ENCODE results near the gene PTK6. TPM values are rescaled to one million over a fixed set of nuclear protein-coding genes. Genes with fewer than 3 reads are reported as not detected.

Gene PTK6
- total and polyA plus RNA-seq, 12 donors: 0.03 to 0.28 (median 0.06) TPM; not detected in 9

DNA sequence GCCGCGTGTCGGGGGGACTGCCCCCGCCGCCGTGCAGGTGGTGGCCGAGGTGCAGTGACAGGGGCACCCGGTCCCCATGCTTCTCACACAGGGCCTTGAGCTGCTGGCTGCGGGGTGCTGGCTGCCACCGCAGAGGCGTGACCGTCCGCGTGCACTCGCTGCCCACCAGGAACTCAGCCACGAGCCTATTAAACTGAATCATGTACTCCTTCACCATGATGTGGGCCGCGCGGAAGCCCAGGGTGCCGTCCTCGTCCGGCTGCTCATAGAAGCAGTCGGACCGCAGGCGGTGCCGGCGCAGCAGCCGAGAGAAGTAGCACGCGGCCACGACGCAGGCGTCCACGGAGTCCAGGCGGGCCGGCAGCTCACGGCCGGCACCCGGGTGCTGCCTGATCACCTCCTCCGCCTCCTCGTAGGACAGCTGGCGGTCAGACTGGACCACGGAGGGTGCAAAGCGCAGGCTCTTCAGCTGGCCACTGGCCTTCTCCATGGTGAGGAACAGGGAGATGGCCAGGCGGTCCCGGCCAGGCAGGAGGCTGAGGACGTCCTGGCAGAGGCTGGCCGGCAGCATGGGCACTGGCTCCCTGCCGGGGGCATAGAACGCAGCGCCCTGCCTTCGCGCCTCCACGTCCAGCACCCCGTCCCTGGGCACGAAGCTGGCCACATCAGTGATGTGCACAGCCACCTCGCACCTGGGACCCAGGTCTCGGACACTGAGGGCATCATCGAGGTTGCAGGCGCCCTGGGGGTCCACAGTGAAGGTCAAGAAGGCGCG, 27.0 kb upstream of the PTK6 start:
- H3K4me3 ChIP-seq: no peak overlapping the region
- ATAC-seq (no peak), DNase-seq (no peak)
- H3K36me3 ChIP-seq: peaks cover 6 to 94% (median 60%) of the 10 kb centered on the region in 9 donors
- H3K27me3 ChIP-seq: peaks cover 0 to 17% (median 0%) of the 10 kb centered on the region in 7 donors
- intact Hi-C loops (cut with DNase I): no loop called here
- 95 to 97% methylated on average over 62 of the region's 62 CpGs for WGBS, 2 donors
- H3K9me3 ChIP-seq: no peaks in the 10 kb centered on the region
- TF ChIP-seq, protein P1, sequence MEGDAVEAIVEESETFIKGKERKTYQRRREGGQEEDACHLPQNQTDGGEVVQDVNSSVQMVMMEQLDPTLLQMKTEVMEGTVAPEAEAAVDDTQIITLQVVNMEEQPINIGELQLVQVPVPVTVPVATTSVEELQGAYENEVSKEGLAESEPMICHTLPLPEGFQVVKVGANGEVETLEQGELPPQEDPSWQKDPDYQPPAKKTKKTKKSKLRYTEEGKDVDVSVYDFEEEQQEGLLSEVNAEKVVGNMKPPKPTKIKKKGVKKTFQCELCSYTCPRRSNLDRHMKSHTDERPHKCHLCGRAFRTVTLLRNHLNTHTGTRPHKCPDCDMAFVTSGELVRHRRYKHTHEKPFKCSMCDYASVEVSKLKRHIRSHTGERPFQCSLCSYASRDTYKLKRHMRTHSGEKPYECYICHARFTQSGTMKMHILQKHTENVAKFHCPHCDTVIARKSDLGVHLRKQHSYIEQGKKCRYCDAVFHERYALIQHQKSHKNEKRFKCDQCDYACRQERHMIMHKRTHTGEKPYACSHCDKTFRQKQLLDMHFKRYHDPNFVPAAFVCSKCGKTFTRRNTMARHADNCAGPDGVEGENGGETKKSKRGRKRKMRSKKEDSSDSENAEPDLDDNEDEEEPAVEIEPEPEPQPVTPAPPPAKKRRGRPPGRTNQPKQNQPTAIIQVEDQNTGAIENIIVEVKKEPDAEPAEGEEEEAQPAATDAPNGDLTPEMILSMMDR (IDR thresholded peaks at IDR 0.05): no peak
- H3K27ac ChIP-seq: no peak overlapping the region
- peaks cover 0 to 26% (median 0%) of the 10 kb centered on the region in 9 donors for H3K4me1 ChIP-seq

- H3K27ac ChIP-seq: no peak overlapping the region
- peaks cover 0 to 17% (median 0%) of the 10 kb centered on the region in 9 donors for H3K4me1 ChIP-seq
- TF ChIP-seq, protein P1 (IDR thresholded peaks at IDR 0.05): no peak
- intact Hi-C loops (cut with DNase I): no loop called here
- peaks cover 0 to 16% (median 0%) of the 10 kb centered on the region in 7 donors for H3K27me3 ChIP-seq
- 95% methylated on average over 55 of the region's 55 CpGs for WGBS, 2 donors
- H3K36me3 ChIP-seq: peaks cover 6 to 95% (median 60%) of the 10 kb centered on the region in 9 donors
- no peaks in the 10 kb centered on the region for H3K9me3 ChIP-seq
- H3K4me3 ChIP-seq: no peak overlapping the region
- no peak for ATAC-seq
- DNase-seq: no peak
Measured at GRCh38 chr20:63563225-63563935, 26.2 kb upstream of the PTK6 start.

- H3K9me3 ChIP-seq: no peaks in the 10 kb centered on the region
- H3K36me3 ChIP-seq: peaks cover 6 to 95% (median 60%) of the 10 kb centered on the region in 9 donors
- intact Hi-C loops (cut with DNase I): no loop called here
- TF ChIP-seq, protein P1 (IDR thresholded peaks at IDR 0.05): no peak
- peaks cover 0 to 10% (median 0%) of the 10 kb centered on the region in 9 donors for H3K4me1 ChIP-seq
- WGBS, 2 donors: 92 to 95% methylated on average over 54 of the region's 54 CpGs
- ATAC-seq: no peak
- H3K27ac ChIP-seq: no peak overlapping the region
- peaks cover 0 to 16% (median 0%) of the 10 kb centered on the region in 7 donors for H3K27me3 ChIP-seq
- no peak overlapping the region for H3K4me3 ChIP-seq
- no peak for DNase-seq
Measured at GRCh38 chr20:63562461-63563224, 25.5 kb upstream of the PTK6 start.
